Lung (tissue), 12 donors: ENCODE data around the gene IDH3G. TPM values are rescaled to one million over a fixed set of nuclear protein-coding genes. Genes with fewer than 3 reads are reported as not detected.

Experiments used
- ATAC-seq: fragments of 200-7000 bp; cut with Tn5 transposase; one replicate; pipeline ENCODE4 v1.9.1; 2020; ENCODE audit warnings: moderate number of reproducible peaks; ENCODE audit not compliant: insufficient read depth, low FRiP score
- DNase-seq, 3 donors: peaks; one replicate each; pipeline ENCODE4 v3.0.0-alpha.2; 2013 to 2017
- H3K27ac ChIP-seq, 2 donors: one replicate each; pipeline ENCODE4 v1.5.1; 2013; ENCODE audit warnings: mild to moderate bottlenecking in 2 of 2, moderate library complexity in 2 of 2, control low read depth in 1 of 2, inconsistent platforms in 1 of 2, low read depth in 1 of 2, low read length in 1 of 2
- H3K27me3 ChIP-seq, 3 donors: one replicate each; pipeline ENCODE4 v1.5.1; 2013; ENCODE audit warnings: low read length in 2 of 3; ENCODE audit not compliant: control insufficient read depth in 3 of 3, insufficient read depth in 3 of 3
- H3K36me3 ChIP-seq, 4 donors: one replicate each; pipeline ENCODE4 v1.5.1; 2013; ENCODE audit warnings: low read length in 4 of 4, mild to moderate bottlenecking in 1 of 4, moderate library complexity in 1 of 4; ENCODE audit not compliant: control insufficient read depth in 4 of 4, insufficient read depth in 4 of 4
- H3K4me1 ChIP-seq, 5 donors: one replicate each; pipeline ENCODE4 v1.5.1; 2013; ENCODE audit warnings: low read length in 5 of 5, mild to moderate bottlenecking in 2 of 5, moderate library complexity in 1 of 5; ENCODE audit not compliant: control insufficient read depth in 5 of 5, insufficient read depth in 5 of 5
- H3K4me3 ChIP-seq: one replicate; pipeline ENCODE4 v1.5.1; 2013; ENCODE audit warnings: mild to moderate bottlenecking, control low read depth, moderate library complexity
- H3K9ac ChIP-seq, 2 donors: one replicate each; pipeline ENCODE4 v1.5.1; 2013; ENCODE audit warnings: low read length in 2 of 2, control low read depth in 1 of 2; ENCODE audit not compliant: insufficient read depth in 1 of 2
- H3K9me3 ChIP-seq, 4 donors: one replicate each; pipeline ENCODE4 v1.5.1; 2013; ENCODE audit warnings: low read length in 3 of 4, mild to moderate bottlenecking in 1 of 4, moderate library complexity in 1 of 4; ENCODE audit not compliant: control insufficient read depth in 4 of 4, insufficient read depth in 3 of 4
- WGBS, 2 donors: extraction: QIAGEN DNeasy Blood & Tissue Kit; methylation state at CpG; one replicate each; pipeline ENCODE4 v1.1.7; 2013; 5-methylcytosine and 5-hydroxymethylcytosine counted together
- polyA plus RNA-seq, 2 donors: library from polyadenylated mRNA; stranded (reverse); fragments of 200-250 nt; gene quantifications; one replicate each; pipeline ENCODE4 v1.2.1, GENCODE V29; 2013
- total RNA-seq, 2 donors: library from RNA; depleted of rRNA in 1 of 2; stranded (reverse); fragments of >200 nt in 1 of 2; gene quantifications; one replicate each; pipeline ENCODE4 v1.2.1, GENCODE V29; 2014 to 2021
- TF ChIP-seq, protein P1 (sequence below): IDR thresholded peaks from 2 replicates; pipeline ENCODE4 v1.5.1; 2012; ENCODE audit warnings: mild to moderate bottlenecking; ENCODE audit errors: control extremely low read depth, extremely low read depth
- donor health status: control.
- donor health status: control.
- donor health status: Bipolar disorder and iron deficiency.
- donor health status: healthy.
- donor health status: DM: yes; HTN: yes; CAD: no.

IDH3G gene
- total and polyA plus RNA-seq, 4 donors = 30.4 to 65.5 (median 54.7) TPM

DNA sequence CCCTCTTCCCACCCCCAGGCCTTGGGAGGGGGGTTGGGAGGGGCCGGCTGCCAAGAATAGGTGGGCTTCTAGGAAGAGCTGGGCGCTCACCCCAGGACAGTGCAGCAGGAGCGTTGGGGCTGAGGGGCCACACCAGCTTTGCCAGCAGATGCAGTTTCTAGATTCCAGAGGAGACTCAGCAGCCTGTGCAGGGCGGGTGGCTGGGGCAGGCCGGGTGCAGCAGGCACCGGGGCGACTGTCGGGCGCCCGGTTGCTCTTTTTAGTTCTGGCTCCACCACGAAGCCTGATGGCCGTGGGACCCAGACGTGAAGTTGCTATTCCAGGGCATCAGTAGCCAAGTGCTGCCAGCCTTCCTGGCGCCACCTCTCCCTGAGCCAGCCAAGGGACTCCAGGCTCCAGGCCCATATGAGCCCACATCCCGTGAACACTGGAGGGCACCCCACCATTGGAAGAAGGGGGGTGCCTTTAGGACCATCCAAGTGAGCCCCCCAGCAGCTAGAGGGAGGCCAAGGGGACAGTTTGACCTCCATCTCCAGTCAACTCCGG, 6.1 kb upstream of the IDH3G start:
- peaks cover 0 to 41% (median 0%) of the 10 kb centered on the region in 4 donors for H3K9me3 ChIP-seq
- ATAC-seq (no peak), DNase-seq (no peak)
- TF ChIP-seq, protein P1, sequence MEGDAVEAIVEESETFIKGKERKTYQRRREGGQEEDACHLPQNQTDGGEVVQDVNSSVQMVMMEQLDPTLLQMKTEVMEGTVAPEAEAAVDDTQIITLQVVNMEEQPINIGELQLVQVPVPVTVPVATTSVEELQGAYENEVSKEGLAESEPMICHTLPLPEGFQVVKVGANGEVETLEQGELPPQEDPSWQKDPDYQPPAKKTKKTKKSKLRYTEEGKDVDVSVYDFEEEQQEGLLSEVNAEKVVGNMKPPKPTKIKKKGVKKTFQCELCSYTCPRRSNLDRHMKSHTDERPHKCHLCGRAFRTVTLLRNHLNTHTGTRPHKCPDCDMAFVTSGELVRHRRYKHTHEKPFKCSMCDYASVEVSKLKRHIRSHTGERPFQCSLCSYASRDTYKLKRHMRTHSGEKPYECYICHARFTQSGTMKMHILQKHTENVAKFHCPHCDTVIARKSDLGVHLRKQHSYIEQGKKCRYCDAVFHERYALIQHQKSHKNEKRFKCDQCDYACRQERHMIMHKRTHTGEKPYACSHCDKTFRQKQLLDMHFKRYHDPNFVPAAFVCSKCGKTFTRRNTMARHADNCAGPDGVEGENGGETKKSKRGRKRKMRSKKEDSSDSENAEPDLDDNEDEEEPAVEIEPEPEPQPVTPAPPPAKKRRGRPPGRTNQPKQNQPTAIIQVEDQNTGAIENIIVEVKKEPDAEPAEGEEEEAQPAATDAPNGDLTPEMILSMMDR = no peak
- H3K27me3 ChIP-seq = no peaks in the 10 kb centered on the region
- H3K9ac ChIP-seq = no peak overlapping the region
- H3K4me1 ChIP-seq = peaks cover 0 to 8% (median 2%) of the 10 kb centered on the region in 5 donors
- H3K36me3 ChIP-seq = peaks cover 0 to 7% (median 4%) of the 10 kb centered on the region in 4 donors
- H3K27ac ChIP-seq = no peak overlapping the region
- WGBS, 2 donors = 85 to 88% methylated on average over 14 to 16 of the region's 16 CpGs
- H3K4me3 ChIP-seq = no peak overlapping the region

DNA sequence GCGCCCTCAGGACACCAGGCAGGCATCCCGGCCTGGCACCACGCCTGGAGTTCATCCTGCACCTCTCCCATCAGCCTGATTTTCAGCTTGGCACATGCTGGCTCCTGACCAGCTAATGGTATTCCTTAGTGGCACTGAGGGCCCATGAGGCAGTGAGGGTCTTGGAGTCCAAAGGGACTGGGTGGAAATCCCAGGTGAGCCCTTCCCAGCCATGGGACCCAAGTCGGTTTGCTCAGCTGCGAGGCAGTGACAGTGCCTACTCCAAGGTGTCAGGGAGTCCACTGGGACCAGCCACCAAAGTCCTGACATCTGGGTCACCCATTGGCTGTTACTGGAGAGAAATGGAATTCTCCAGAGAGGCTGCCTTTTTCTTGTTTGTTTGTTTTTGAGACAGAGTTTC, 5.2 kb upstream of the IDH3G start:
- DNase-seq (no peak), ATAC-seq (no peak)
- Histone ChIP-seq H3K27ac (no peak overlapping the region), H3K4me1 (peaks cover 0 to 10% (median 2%) of the 10 kb centered on the region in 5 donors), H3K27me3 (no peaks in the 10 kb centered on the region), H3K36me3 (peaks cover 0 to 7% (median 4%) of the 10 kb centered on the region in 4 donors), H3K9me3 (peaks cover 0 to 48% (median 0%) of the 10 kb centered on the region in 4 donors), H3K4me3 (no peak overlapping the region), H3K9ac (no peak overlapping the region)
- WGBS, 2 donors = 93 to 98% methylated on average over 4 to 5 of the region's 5 CpGs
- TF ChIP-seq, protein P1 = no peak

DNA sequence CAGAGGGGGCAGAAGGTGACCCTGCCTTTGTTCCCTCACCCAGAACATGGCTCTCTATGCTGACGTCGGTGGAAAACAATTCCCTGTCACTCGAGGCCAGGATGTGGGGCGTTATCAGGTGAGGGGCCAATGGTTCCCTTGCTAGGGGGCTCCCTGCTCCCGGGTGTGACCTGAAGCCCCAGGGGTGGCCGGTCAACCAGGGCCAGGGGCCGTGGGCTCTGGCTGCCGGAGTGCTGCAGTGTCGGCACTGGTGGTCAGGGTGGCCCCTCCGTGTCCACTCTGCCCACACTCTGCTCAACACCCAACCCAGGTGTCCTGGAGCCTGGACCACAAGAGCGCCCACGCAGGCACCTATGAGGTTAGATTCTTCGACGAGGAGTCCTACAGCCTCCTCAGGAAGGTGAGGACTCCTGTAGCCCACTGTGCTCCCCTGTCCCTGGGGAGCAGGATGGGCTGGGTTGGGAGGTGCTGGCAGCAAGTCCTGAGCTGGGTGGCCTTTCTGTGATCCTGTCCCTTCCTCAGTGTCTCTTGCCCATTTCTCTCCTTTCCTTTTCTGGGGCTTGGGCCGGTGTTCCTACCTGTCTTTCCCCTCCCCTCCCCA, 3.3 kb upstream of the IDH3G start:
- no peak for DNase-seq
- no peaks in the 10 kb centered on the region for H3K27me3 ChIP-seq
- TF ChIP-seq, protein P1 = no peak
- no peak overlapping the region for H3K4me3 ChIP-seq
- peaks cover 0 to 53% (median 0%) of the 10 kb centered on the region in 4 donors for H3K9me3 ChIP-seq
- peaks cover 0 to 14% (median 8%) of the 10 kb centered on the region in 5 donors for H3K4me1 ChIP-seq
- H3K36me3 ChIP-seq = peaks cover 0 to 7% (median 4%) of the 10 kb centered on the region in 4 donors
- no peak overlapping the region for H3K9ac ChIP-seq
- no peak overlapping the region for H3K27ac ChIP-seq
- 91 to 93% methylated on average over 12 to 15 of the region's 15 CpGs for WGBS, 2 donors
- ATAC-seq = no peak
